Upper lobe of left lung (tissue), 6 donors: ENCODE measurements around the gene SLC2A4RG. TPM values are rescaled to one million over a fixed set of nuclear protein-coding genes. Genes with fewer than 3 reads are reported as not detected.
"Not testable (repeated sequence)": the region's sequence is repeated elsewhere in the genome, so short reads cannot be mapped to it uniquely, and the experiment has no call there.

Source experiments
- ATAC-seq, 2 donors: fragments of 200-7000 bp; cut with Tn5 transposase; one replicate each; pipeline ENCODE4 v1.9.1; 2022; ENCODE audit warnings: mild to moderate bottlenecking in 2 of 2, moderate library complexity in 2 of 2; ENCODE audit not compliant: low FRiP score in 2 of 2
- DNase-seq, 2 donors: peaks; one replicate each; pipeline ENCODE4 v3.0.0-alpha.2; 2019 to 2020
- H3K27ac ChIP-seq, 4 donors: fragments of 200-600 bp; sonication (generic); one replicate each; pipeline ENCODE4 v1.5.1; 2016 to 2019
- H3K27me3 ChIP-seq, 4 donors: fragments of 200-600 bp; sonication (generic); one replicate each; pipeline ENCODE4 v1.5.1; 2017 to 2019
- H3K36me3 ChIP-seq, 4 donors: fragments of 200-600 bp; sonication (generic); one replicate each; pipeline ENCODE4 v1.5.1; 2016 to 2019
- H3K4me1 ChIP-seq, 4 donors: fragments of 200-600 bp; sonication (generic); one replicate each; pipeline ENCODE4 v1.5.1; 2018 to 2019
- H3K4me3 ChIP-seq, 4 donors: fragments of 200-600 bp; sonication (generic); one replicate each; pipeline ENCODE4 v1.5.1; 2017 to 2019; ENCODE audit warnings: mild to moderate bottlenecking in 2 of 4, moderate library complexity in 1 of 4
- H3K9me3 ChIP-seq, 4 donors: fragments of 200-600 bp; sonication (generic); one replicate each; pipeline ENCODE4 v1.5.1; 2018 to 2019
- CTCF ChIP-seq, 6 experiments: fragments of 450-650 bp in 4 of 6; fragments of 200-600 bp in 2 of 6; sonication (generic) in 2 of 6; IDR thresholded peaks; one replicate each; pipeline ENCODE4 v1.5.1; 2016 to 2019; ENCODE audit warnings: antibody characterized with exemption in 6 of 6
- EP300 ChIP-seq, 4 donors: sonication (generic); formaldehyde crosslinking; IDR thresholded peaks; one replicate each; pipeline ENCODE4 v1.5.1; 2017; ENCODE audit warnings: antibody characterized with exemption in 4 of 4, control low read depth in 2 of 4
- POLR2A ChIP-seq, 4 donors: fragments of 450-650 bp; IDR thresholded peaks; one replicate each; pipeline ENCODE4 v1.5.1; 2016 to 2017; ENCODE audit warnings: antibody characterized with exemption in 4 of 4, mild to moderate bottlenecking in 2 of 4
- POLR2AphosphoS5 ChIP-seq, 2 donors: sonication (generic); formaldehyde crosslinking; IDR thresholded peaks; one replicate each; pipeline ENCODE4 v1.5.1; 2017; ENCODE audit warnings: antibody characterized with exemption in 2 of 2
- WGBS, 2 donors: methylation state at CpG; one replicate each; pipeline ENCODE4 v1.1.5; 2017 to 2018; 5-methylcytosine and 5-hydroxymethylcytosine counted together
- total RNA-seq, 6 donors: library from RNA; depleted of rRNA in 4 of 6; stranded (reverse); fragments of >200 nt in 4 of 6; gene quantifications; one replicate each; pipeline versions ENCODE4 v1.1.0 to v1.2.1, GENCODE V29; 2016 to 2021
- donor health status: DM: no; HTN: no; CAD: no; lungs with moderate emphysema.
- donor health status: DM: no; HTN: yes; CAD: no; lungs with severe emphysema.

SLC2A4RG gene
- total RNA-seq, 6 donors from 2014 or later, result 28.8 to 106 (median 71.9) TPM

- Histone ChIP-seq H3K36me3 (peaks cover 0 to 28% (median 6%) of the 10 kb centered on the region in 4 donors), H3K27me3 (no peaks in the 10 kb centered on the region), H3K4me1 (peaks cover 11 to 24% (median 16%) of the 10 kb centered on the region in 4 donors), H3K4me3 (no peak overlapping the region), H3K9me3 (no peaks in the 10 kb centered on the region), H3K27ac (no peak overlapping the region)
- WGBS, 2 donors, result 59 to 72% methylated on average over 17 to 20 of the region's 20 CpGs
- TF ChIP-seq CTCF (IDR thresholded peaks at IDR 0.05) (no peak), EP300 (IDR thresholded peaks at IDR 0.05) (no peak), POLR2AphosphoS5 (IDR thresholded peaks at IDR 0.05) (no peak), POLR2A (IDR thresholded peaks at IDR 0.05) (no peak)
- ATAC-seq (peak in 1 of 2 donors; percentile 53), DNase-seq (peak in 1 of 2 donors; percentile 49)
Observed at GRCh38 chr20:63772781-63773518, 33.4 kb downstream of the SLC2A4RG start.

DNA sequence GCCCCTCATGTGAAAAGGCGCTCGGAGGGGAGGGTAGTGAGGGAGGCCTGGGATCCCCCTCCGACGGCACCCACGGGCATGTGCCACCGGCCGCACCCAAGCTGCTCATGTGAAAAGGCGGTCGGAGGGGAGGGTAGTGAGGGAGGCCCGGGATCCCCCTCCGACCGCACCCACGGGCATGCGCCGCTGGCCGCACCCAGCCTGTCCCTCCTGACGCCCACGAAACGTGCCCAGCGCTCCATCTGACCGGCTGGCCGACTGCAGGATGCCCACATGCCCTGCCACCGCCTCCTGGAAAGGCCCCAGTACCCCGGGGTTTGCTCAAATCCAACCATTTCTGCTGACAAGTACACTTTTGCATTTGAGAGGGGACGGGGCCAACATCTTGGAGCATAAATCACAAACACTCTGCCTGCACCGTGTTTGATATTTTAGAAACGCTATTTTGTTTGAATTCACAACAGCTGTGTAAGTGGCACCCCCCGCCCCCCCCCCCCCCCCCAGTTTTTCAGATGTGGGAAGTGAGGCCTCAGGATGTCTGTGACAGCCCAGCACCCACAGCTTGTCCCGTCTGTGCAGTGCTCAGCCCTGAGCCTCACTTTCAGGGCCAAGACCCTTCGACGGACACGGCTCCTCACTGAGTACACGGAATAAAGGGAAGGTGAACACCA lies 34.1 kb downstream of the SLC2A4RG start:
- Histone ChIP-seq H3K27me3 (no peaks in the 10 kb centered on the region), H3K36me3 (peaks cover 0 to 26% (median 4%) of the 10 kb centered on the region in 4 donors), H3K4me1 (peaks cover 11 to 24% (median 16%) of the 10 kb centered on the region in 4 donors), H3K9me3 (no peaks in the 10 kb centered on the region), H3K27ac (peak overlapping the region in 1 of 4 donors; percentile 1), H3K4me3 (no peak overlapping the region)
- no peak for DNase-seq
- ATAC-seq, result no peak
- WGBS, 2 donors, result 79 to 85% methylated on average over 31 to 32 of the region's 33 CpGs
- no peak for TF ChIP-seq CTCF (IDR thresholded peaks at IDR 0.05)
- TF ChIP-seq POLR2A (IDR thresholded peaks at IDR 0.05), result no peak
- no peak for TF ChIP-seq POLR2AphosphoS5 (IDR thresholded peaks at IDR 0.05)
- TF ChIP-seq EP300 (IDR thresholded peaks at IDR 0.05), result no peak

GRCh38 chr20:63774306-63774705 lies 34.7 kb downstream of the SLC2A4RG start:
- Histone ChIP-seq H3K4me1 (peaks cover 11 to 24% (median 16%) of the 10 kb centered on the region in 4 donors), H3K36me3 (peaks cover 0 to 20% (median 2%) of the 10 kb centered on the region in 4 donors), H3K9me3 (no peaks in the 10 kb centered on the region), H3K27ac (peak overlapping the region in 1 of 4 donors; percentile 1), H3K4me3 (no peak overlapping the region), H3K27me3 (no peaks in the 10 kb centered on the region)
- no peak for TF ChIP-seq POLR2AphosphoS5 (IDR thresholded peaks at IDR 0.05)
- TF ChIP-seq CTCF (IDR thresholded peaks at IDR 0.05), result no peak
- TF ChIP-seq POLR2A (IDR thresholded peaks at IDR 0.05), result no peak
- TF ChIP-seq EP300 (IDR thresholded peaks at IDR 0.05), result no peak
- peak in 1 of 2 donors; percentile 76 for DNase-seq
- no peak for ATAC-seq
- WGBS, 2 donors, result 52 to 64% methylated on average over 15 of the region's 15 CpGs

- no peaks in the 10 kb centered on the region for H3K9me3 ChIP-seq
- peaks cover 11 to 24% (median 16%) of the 10 kb centered on the region in 4 donors for H3K4me1 ChIP-seq
- ATAC-seq (peak in 1 of 2 donors; percentile 61), DNase-seq (peak in 1 of 2 donors; percentile 91)
- WGBS, 2 donors, result 62 to 66% methylated on average over 55 to 56 of the region's 67 CpGs
- no peak for TF ChIP-seq EP300 (IDR thresholded peaks at IDR 0.05)
- TF ChIP-seq CTCF (IDR thresholded peaks at IDR 0.05), result peak; percentile 32 to 63 (median 50)
- TF ChIP-seq POLR2AphosphoS5 (IDR thresholded peaks at IDR 0.05), result no peak
- peaks cover 0 to 12% (median 2%) of the 10 kb centered on the region in 4 donors for H3K36me3 ChIP-seq
- no peaks in the 10 kb centered on the region for H3K27me3 ChIP-seq
- peak overlapping the region in 2 of 4 donors; percentile 1 to 23 for H3K4me3 ChIP-seq
- no peak overlapping the region for H3K27ac ChIP-seq
Observed at GRCh38 chr20:63775096-63775978, 35.8 kb downstream of the SLC2A4RG start.

DNA sequence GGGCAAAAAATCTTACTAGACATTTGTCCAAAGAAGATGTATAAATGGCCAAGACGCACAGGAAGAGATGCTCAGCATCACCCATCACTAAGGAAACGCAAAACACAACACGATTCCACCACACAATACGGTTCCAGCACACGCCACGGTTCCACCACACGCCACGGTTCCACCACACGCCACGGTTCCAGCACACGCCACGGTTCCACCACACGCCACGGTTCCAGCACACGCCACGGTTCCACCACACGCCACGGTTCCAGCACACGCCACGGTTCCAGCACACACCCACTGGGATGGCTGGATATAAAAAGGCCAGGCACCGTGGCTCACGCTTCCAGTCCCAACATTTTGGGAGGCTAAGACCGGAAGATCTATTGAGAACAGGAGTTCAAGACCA lies 37.3 kb downstream of the SLC2A4RG start:
- H3K9me3 ChIP-seq, H3K36me3 ChIP-seq, ATAC-seq, DNase-seq, H3K27ac ChIP-seq, H3K4me3 ChIP-seq, H3K27me3 ChIP-seq: not testable (repeated sequence)
- WGBS, 2 donors, result 90 to 92% methylated on average over 19 to 23 of the region's 23 CpGs
- H3K4me1 ChIP-seq, result peaks cover 11 to 24% (median 16%) of the 10 kb centered on the region in 4 donors
